SH-SY5Y (cell line): ENCODE measurements around the gene TMEM208.

Source experiments
- GATA2 ChIP-seq: IDR thresholded peaks from 2 replicates; pipeline ENCODE4 v1.6.1; 2011; ENCODE audit warnings: mild to moderate bottlenecking, low read depth, low read length
- GATA3 ChIP-seq: IDR thresholded peaks from 2 replicates; pipeline ENCODE4 v1.6.1; 2011; ENCODE audit warnings: low read depth, mild to moderate bottlenecking, low read length, moderate library complexity

DNA sequence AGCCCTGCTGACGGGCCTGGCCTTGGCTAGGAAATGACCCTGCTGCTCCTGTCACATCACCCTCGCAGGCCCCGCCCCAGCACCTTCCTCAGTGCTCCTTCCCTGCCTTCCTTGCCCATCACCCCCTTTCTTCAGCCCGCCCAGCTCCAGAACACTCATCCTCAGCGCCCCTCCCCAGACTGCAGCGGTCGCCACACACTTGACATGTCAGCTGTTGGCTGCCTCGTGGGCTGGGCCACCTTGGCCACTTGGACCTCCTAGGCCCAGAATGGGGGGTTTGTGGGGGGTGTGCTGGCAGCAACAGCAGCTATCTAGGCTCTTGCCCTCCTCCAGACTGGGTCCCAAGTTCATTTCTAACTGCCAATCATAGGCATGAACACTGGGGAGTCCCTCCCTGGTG lies 17.4 kb upstream of the TMEM208 start:
- TF ChIP-seq GATA2 (no peak), GATA3 (no peak)
